ENCODE results near the gene GLG1. TPM values are rescaled to one million over a fixed set of nuclear protein-coding genes. Genes with fewer than 3 reads are reported as not detected.
A peak's percentile ranks its signal among the peaks of the same experiment; 100 is the strongest.
"Not testable (repeated sequence)": the region's sequence is repeated elsewhere in the genome, so short reads cannot be mapped to it uniquely, and the experiment has no call there.

GLG1 gene
- total RNA-seq: 186 to 193 TPM (median 190 TPM) in 3 replicates

DNA sequence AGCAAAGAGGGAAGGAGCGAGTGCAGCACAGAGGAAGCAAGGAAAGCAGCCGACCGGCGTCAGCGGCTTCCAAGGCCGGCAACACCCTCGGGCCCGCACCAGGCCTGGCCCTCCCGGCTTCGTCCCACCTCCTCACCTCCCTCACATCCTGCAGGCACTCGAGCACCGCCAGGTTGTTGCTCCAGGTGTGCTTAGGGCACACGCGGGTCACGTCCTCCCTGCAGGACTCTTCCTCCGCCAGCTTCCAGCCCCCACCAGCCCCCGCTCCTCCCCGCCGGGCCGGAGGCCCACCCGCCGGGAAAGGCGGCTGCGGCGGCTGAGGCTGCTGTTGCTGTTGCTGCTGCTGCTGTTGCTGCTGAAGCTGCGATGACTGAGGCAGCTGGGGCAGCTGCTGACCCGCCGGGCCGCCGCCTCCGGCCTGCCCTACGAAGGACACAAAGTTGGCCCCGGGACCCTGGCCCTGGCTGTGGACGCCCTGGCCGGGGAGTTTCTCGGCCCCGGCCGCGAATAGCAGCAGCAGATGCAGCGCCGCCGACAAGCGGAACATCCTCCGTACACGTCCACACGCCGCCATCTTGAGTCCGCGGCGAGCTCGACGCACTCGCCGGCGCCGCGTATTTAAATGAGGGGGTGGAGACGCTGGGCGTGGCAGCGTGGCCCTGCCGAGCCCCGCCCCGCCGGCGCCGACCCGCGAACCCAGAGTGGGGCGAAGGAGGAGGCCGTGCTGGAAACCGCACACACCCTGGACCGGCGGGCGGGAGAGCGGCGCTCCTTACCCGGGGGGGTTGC is at the start of gene GLG1:
GLG1 (minus strand) TSS at position 594 of the 789 bp plus-strand sequence; CDS start at position 574, 20 bp downstream.
- peak; percentile 86 to 90 for DNase-seq (ENCODE audit: low spot score in 2 of 2, unreplicated experiment in 2 of 2)
- peak within 1 kb of the TSS; percentile 87 for H3K4me3 Mint-ChIP-seq
- H3K4me1 Mint-ChIP-seq: peaks cover 38% of the 10 kb centered on the region
- peak within 1 kb of the TSS; percentile 98 for H3K27ac Mint-ChIP-seq
- TF ChIP-seq, protein P1, sequence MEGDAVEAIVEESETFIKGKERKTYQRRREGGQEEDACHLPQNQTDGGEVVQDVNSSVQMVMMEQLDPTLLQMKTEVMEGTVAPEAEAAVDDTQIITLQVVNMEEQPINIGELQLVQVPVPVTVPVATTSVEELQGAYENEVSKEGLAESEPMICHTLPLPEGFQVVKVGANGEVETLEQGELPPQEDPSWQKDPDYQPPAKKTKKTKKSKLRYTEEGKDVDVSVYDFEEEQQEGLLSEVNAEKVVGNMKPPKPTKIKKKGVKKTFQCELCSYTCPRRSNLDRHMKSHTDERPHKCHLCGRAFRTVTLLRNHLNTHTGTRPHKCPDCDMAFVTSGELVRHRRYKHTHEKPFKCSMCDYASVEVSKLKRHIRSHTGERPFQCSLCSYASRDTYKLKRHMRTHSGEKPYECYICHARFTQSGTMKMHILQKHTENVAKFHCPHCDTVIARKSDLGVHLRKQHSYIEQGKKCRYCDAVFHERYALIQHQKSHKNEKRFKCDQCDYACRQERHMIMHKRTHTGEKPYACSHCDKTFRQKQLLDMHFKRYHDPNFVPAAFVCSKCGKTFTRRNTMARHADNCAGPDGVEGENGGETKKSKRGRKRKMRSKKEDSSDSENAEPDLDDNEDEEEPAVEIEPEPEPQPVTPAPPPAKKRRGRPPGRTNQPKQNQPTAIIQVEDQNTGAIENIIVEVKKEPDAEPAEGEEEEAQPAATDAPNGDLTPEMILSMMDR (IDR thresholded peaks at IDR 0.05; ENCODE audit: unreplicated experiment): no peak
- H3K9me3 Mint-ChIP-seq: no peaks in the 10 kb centered on the region
- no peaks in the 10 kb centered on the region for H3K36me3 Mint-ChIP-seq
- no peaks in the 10 kb centered on the region for H3K27me3 Mint-ChIP-seq (ENCODE audit: low read depth)

DNA sequence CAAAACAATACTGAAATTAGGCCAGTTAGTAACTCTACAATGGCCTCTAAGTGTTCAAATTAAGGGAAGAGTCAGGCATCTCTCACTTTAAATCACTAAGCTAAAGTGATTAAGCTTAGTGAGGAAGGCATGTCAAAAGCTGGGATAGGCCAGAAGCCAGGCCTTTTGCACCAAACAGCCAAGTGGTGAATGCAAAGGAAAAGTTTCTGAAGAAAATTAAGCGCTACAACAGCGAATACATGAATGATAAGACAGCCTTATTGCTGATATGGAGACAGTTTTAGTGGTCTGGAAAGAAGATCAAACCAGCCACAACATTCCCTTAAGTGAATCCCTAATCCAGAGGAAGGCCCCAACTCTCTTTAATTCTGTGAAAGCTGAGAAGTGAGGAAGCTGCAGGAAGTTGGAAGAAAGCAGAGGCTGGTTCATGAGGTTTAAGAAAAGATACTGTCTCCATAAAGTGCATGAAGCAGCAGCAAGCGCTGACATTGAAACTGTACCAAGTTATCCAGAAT is 47.7 kb upstream of the GLG1 start:
- no peak for DNase-seq (ENCODE audit: low spot score in 2 of 2, unreplicated experiment in 2 of 2)
- Mint-ChIP-seq H3K27ac (no peak overlapping the region), H3K9me3 (no peaks in the 10 kb centered on the region), H3K4me1 (peaks cover 8% of the 10 kb centered on the region), H3K4me3 (no peak overlapping the region), H3K27me3 (ENCODE audit: low read depth) (no peaks in the 10 kb centered on the region), H3K36me3 (peaks cover 30% of the 10 kb centered on the region)
- TF ChIP-seq, protein P1 (IDR thresholded peaks at IDR 0.05; ENCODE audit: unreplicated experiment): no peak

DNA sequence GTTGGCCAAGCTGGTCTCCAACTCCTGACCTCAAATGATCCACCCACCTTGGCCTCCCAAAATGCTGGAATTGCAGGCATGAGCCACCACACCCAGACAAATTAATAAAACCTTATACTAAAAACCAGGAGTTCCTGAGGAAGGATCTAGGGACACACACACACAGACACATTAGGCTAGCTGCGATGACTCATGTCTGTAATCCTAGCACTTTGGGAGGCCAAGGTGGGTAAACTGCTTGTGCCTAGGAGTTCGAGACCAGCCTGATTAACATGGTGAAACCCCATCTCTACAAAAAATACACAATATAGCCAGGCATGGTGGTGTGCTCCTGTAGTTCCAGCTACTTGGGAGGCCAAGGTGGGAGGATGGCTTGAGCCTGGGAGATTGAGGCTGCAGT is 46.0 kb upstream of the GLG1 start:
- DNase-seq (ENCODE audit: low spot score in 2 of 2, unreplicated experiment in 2 of 2); H3K4me1 Mint-ChIP-seq; H3K27ac Mint-ChIP-seq; H3K4me3 Mint-ChIP-seq; H3K9me3 Mint-ChIP-seq; H3K27me3 Mint-ChIP-seq (ENCODE audit: low read depth): not testable (repeated sequence)
- peaks cover 16% of the 10 kb centered on the region for H3K36me3 Mint-ChIP-seq

DNA sequence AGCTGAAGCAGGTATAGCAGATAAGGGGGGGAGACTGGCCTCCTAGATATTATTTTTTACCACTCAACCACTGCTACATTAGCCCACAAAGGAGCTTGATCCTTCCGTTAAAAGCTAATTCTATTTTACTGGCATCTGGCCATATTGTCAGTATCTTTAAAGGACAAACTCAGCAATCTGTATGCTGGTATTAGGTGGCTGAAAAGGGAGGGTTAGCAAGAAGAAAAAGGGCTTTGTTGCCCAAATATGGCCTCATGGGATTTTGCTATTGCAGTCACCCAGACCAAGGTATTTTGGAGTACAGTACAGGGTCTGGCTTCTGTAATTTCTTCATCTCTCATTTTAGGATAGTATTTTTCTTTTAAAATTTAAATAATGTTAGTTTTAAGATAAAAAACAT is 45.3 kb upstream of the GLG1 start:
- peaks cover 16% of the 10 kb centered on the region for H3K36me3 Mint-ChIP-seq
- peaks cover 8% of the 10 kb centered on the region for H3K4me1 Mint-ChIP-seq
- no peaks in the 10 kb centered on the region for H3K9me3 Mint-ChIP-seq
- H3K27ac Mint-ChIP-seq: no peak overlapping the region
- no peak overlapping the region for H3K4me3 Mint-ChIP-seq
- DNase-seq (ENCODE audit: low spot score in 2 of 2, unreplicated experiment in 2 of 2): no peak
- TF ChIP-seq, protein P1 (IDR thresholded peaks at IDR 0.05; ENCODE audit: unreplicated experiment): no peak
- no peaks in the 10 kb centered on the region for H3K27me3 Mint-ChIP-seq (ENCODE audit: low read depth)

DNA sequence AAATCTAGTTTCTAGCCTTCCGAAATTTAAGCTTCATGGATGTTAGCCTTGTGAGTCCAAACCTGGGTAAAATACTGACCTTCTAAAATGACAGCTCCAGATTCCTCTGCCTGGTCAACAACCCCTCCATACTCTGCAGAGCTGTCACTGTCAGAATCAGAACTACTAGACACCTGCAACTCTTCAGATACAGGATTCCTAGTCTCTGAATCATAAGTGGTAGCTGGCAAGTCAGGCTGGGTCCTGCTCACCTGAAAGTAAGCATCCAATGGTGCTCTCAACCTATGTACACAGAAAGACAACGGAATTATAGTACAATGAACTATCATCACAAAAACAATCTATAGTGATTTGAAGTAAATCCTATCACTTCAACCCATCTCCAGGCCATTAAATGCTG is 44.9 kb upstream of the GLG1 start:
- Mint-ChIP-seq H3K9me3 (no peaks in the 10 kb centered on the region), H3K27ac (no peak overlapping the region), H3K27me3 (ENCODE audit: low read depth) (no peaks in the 10 kb centered on the region), H3K4me1 (peaks cover 9% of the 10 kb centered on the region), H3K36me3 (peaks cover 14% of the 10 kb centered on the region), H3K4me3 (no peak overlapping the region)
- TF ChIP-seq, protein P1 (IDR thresholded peaks at IDR 0.05; ENCODE audit: unreplicated experiment): no peak
- no peak for DNase-seq (ENCODE audit: low spot score in 2 of 2, unreplicated experiment in 2 of 2)

DNA sequence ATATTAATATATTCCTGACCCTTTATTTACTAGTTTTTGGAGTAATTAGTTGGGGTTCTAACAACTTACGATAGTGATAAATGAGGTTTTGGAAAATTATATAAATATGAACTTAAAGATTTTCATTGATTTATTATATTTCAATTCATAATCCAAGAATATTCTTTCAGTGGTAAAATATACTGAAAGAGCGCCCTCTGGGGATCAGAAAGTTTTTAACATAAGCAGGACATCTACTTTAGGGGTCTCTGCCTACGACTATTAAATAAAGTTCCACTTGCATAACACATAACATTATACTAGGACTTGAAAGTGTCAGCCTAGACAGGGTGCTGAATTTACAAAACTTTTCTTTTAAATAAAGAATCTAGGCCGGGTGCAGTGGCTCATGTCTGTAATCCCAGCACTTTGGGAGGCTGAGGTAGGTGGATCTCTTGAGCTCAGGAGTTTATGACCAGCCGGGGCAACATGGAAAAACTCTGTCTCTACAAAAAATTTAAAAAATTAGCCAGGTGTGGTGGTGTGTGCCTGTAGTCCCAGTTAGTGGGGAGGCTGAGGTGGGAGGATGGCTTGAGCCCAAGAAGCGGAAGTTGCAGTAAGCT is 44.2 kb upstream of the GLG1 start:
- Mint-ChIP-seq H3K36me3 (peaks cover 12% of the 10 kb centered on the region), H3K9me3 (no peaks in the 10 kb centered on the region), H3K4me3 (no peak overlapping the region), H3K27me3 (ENCODE audit: low read depth) (no peaks in the 10 kb centered on the region), H3K27ac (no peak overlapping the region), H3K4me1 (peaks cover 9% of the 10 kb centered on the region)
- TF ChIP-seq, protein P1 (IDR thresholded peaks at IDR 0.05; ENCODE audit: unreplicated experiment): peak; percentile 63
- no peak for DNase-seq (ENCODE audit: low spot score in 2 of 2, unreplicated experiment in 2 of 2)
